Epithelial cell of proximal tubule (primary cell): ENCODE results near the gene MYCT1. TPM values are rescaled to one million over a fixed set of nuclear protein-coding genes. Genes with fewer than 3 reads are reported as not detected.

ENCODE experiments used
- DNase-seq: peaks from one replicate; pipeline ENCODE4 v3.0.0-alpha.2; 2011; ENCODE audit warnings: low read depth
- H3K4me3 ChIP-seq: 2 replicates; pipeline ENCODE4 v1.5.1; 2011; ENCODE audit warnings: low read depth, mild to moderate bottlenecking, low read length
- CTCF ChIP-seq: conservative IDR thresholded peaks from 2 replicates; pipeline ENCODE4 v1.5.1; 2012; ENCODE audit warnings: low read depth, mild to moderate bottlenecking, low read length
- total RNA-seq: library from RNA; depleted of rRNA; stranded (reverse); fragments of >200 nt; gene quantifications from 2 replicates; pipeline ENCODE4 v1.2.3, GENCODE V29; 2015

Gene MYCT1
- total RNA-seq, 1 donor from 2014 or later = not detected

GRCh38 chr6:152745509-152746171 is 47.9 kb downstream of the MYCT1 start:
- no peak for DNase-seq
- H3K4me3 ChIP-seq = no peak overlapping the region
- no peak for TF ChIP-seq CTCF

- peak; percentile 12 for DNase-seq
- no peak overlapping the region for H3K4me3 ChIP-seq
- TF ChIP-seq CTCF = no peak
Measured at GRCh38 chr6:152746172-152746553, 48.5 kb downstream of the MYCT1 start.

GRCh38 chr6:152748843-152749242 is 51.1 kb downstream of the MYCT1 start:
- no peak for DNase-seq
- TF ChIP-seq CTCF = peak; percentile 37

DNA sequence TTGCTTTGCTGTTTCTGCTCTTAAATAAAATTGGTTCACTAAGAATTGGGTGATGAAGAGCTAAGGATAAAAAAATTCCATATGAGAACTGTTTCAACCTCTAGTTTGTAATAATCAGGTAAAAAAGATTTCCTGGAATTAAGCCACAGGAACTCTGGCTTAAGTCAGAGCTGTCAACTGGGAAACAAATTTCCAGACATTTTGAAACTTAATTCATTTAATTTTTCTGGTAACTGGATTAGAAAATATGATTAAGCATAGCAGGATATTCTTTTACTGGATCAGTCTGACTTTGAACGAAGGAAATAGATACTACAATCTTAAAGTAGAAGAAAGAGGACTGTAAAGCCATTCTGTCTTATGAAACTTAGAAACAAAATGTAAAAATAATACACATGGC is 51.6 kb downstream of the MYCT1 start:
- DNase-seq = no peak
- TF ChIP-seq CTCF = no peak
- H3K4me3 ChIP-seq = no peak overlapping the region

More at GRCh38 chr6:152748843-152749242, 51.1 kb downstream of the MYCT1 start:
- H3K4me3 ChIP-seq = no peak overlapping the region

- H3K4me3 ChIP-seq = no peak within 1 kb of the TSS
- TF ChIP-seq CTCF = no peak
- no peak for DNase-seq
Measured at GRCh38 chr6:152750694-152751093, 53.0 kb downstream of the MYCT1 start, which contains the start of gene VIP. Gene VIP (plus strand): TSS chr6:152750797. CDS start chr6:152752178, 1,381 bp downstream.

- DNase-seq = no peak
- no peak for TF ChIP-seq CTCF
- H3K4me3 ChIP-seq = no peak overlapping the region
Measured at GRCh38 chr6:152765331-152765730, 67.6 kb downstream of the MYCT1 start.

GRCh38 chr6:152769159-152769558 is 71.5 kb downstream of the MYCT1 start:
- H3K4me3 ChIP-seq = no peak overlapping the region
- no peak for DNase-seq
- no peak for TF ChIP-seq CTCF
